Ishikawa (cell line): ENCODE measurements around the gene NF1.

Experiments
- EP300 ChIP-seq: IDR thresholded peaks from 2 replicates; pipeline ENCODE4 v1.6.1; 2012; ENCODE audit warnings: borderline replicate concordance
- NFIC ChIP-seq: IDR thresholded peaks from 2 replicates; pipeline ENCODE4 v1.6.1; 2012
- YY1 ChIP-seq: IDR thresholded peaks from 2 replicates; pipeline ENCODE4 v1.6.1; 2012; ENCODE audit warnings: low read depth
- ZBTB7A ChIP-seq: IDR thresholded peaks from 2 replicates; pipeline ENCODE4 v1.6.1; 2012; ENCODE audit warnings: low read depth
- TF ChIP-seq, protein P1 (sequence below): IDR thresholded peaks from 2 replicates; pipeline ENCODE4 v1.6.1; 2012; ENCODE audit warnings: low read depth, mild to moderate bottlenecking

GRCh38 chr17:31425282-31426040 is 330.7 kb downstream of the NF1 start:
- TF ChIP-seq, protein P1, sequence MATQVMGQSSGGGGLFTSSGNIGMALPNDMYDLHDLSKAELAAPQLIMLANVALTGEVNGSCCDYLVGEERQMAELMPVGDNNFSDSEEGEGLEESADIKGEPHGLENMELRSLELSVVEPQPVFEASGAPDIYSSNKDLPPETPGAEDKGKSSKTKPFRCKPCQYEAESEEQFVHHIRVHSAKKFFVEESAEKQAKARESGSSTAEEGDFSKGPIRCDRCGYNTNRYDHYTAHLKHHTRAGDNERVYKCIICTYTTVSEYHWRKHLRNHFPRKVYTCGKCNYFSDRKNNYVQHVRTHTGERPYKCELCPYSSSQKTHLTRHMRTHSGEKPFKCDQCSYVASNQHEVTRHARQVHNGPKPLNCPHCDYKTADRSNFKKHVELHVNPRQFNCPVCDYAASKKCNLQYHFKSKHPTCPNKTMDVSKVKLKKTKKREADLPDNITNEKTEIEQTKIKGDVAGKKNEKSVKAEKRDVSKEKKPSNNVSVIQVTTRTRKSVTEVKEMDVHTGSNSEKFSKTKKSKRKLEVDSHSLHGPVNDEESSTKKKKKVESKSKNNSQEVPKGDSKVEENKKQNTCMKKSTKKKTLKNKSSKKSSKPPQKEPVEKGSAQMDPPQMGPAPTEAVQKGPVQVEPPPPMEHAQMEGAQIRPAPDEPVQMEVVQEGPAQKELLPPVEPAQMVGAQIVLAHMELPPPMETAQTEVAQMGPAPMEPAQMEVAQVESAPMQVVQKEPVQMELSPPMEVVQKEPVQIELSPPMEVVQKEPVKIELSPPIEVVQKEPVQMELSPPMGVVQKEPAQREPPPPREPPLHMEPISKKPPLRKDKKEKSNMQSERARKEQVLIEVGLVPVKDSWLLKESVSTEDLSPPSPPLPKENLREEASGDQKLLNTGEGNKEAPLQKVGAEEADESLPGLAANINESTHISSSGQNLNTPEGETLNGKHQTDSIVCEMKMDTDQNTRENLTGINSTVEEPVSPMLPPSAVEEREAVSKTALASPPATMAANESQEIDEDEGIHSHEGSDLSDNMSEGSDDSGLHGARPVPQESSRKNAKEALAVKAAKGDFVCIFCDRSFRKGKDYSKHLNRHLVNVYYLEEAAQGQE, result no peak
- TF ChIP-seq ZBTB7A, result peak; percentile 71; the same call in 1 of the 2 replicates
- peak; percentile 79 for TF ChIP-seq EP300
- peak; percentile 52 for TF ChIP-seq NFIC
- peak; percentile 23; the same call in 1 of the 2 replicates for TF ChIP-seq YY1
